IPS-18a (cell line): ENCODE results near the gene COL12A1.

Experiments used
- H3K27ac ChIP-seq: one replicate; pipeline ENCODE4 v1.5.1; 2013; ENCODE audit warnings: low read length
- H3K27me3 ChIP-seq: one replicate; pipeline ENCODE4 v1.6.1; 2013; ENCODE audit warnings: mild to moderate bottlenecking, low read length; ENCODE audit not compliant: control insufficient read depth, insufficient read depth
- H3K36me3 ChIP-seq: one replicate; pipeline ENCODE4 v1.6.1; 2013; ENCODE audit warnings: low read depth, low read length; ENCODE audit not compliant: control insufficient read depth
- H3K4me1 ChIP-seq: one replicate; pipeline ENCODE4 v1.6.1; 2013; ENCODE audit warnings: low read depth, low read length; ENCODE audit not compliant: control insufficient read depth
- H3K4me3 ChIP-seq: one replicate; pipeline ENCODE4 v1.5.1; 2013; ENCODE audit warnings: low read length
- H3K9ac ChIP-seq: one replicate; pipeline ENCODE4 v1.6.1; 2013; ENCODE audit warnings: mild to moderate bottlenecking, low read length, moderate library complexity
- H3K9me3 ChIP-seq: one replicate; pipeline ENCODE4 v1.6.1; 2013; ENCODE audit warnings: low read depth, low read length; ENCODE audit not compliant: control insufficient read depth

Gene COL12A1

GRCh38 chr6:75205776-75206575 lies at the start of gene COL12A1:
COL12A1 (minus strand) TSS chr6:75206053; CDS start chr6:75202792, 3,261 bp downstream.
- H3K4me3 ChIP-seq: peak within 1 kb of the TSS; percentile 84

GRCh38 chr6:75250552-75250951 lies 44.7 kb upstream of the COL12A1 start:
- Histone ChIP-seq H3K4me1 (peaks cover 15% of the 10 kb centered on the region), H3K9ac (no peak overlapping the region), H3K9me3 (no peaks in the 10 kb centered on the region), H3K27ac (no peak overlapping the region), H3K4me3 (no peak overlapping the region), H3K36me3 (peaks cover 2% of the 10 kb centered on the region), H3K27me3 (no peaks in the 10 kb centered on the region)

More at GRCh38 chr6:75205776-75206575, at the start of gene COL12A1:
- no peaks in the 10 kb centered on the region for H3K9me3 ChIP-seq
- H3K9ac ChIP-seq: peak within 1 kb of the TSS; percentile 44
- no peaks in the 10 kb centered on the region for H3K36me3 ChIP-seq
- peaks cover 21% of the 10 kb centered on the region for H3K4me1 ChIP-seq
- peaks cover 94% of the 10 kb centered on the region for H3K27me3 ChIP-seq
- H3K27ac ChIP-seq: no peak within 1 kb of the TSS

GRCh38 chr6:75249837-75250236 lies 44.0 kb upstream of the COL12A1 start:
- Histone ChIP-seq H3K9ac (no peak overlapping the region), H3K9me3 (no peaks in the 10 kb centered on the region), H3K4me3 (no peak overlapping the region), H3K36me3 (no peaks in the 10 kb centered on the region), H3K27me3 (no peaks in the 10 kb centered on the region), H3K4me1 (peaks cover 15% of the 10 kb centered on the region), H3K27ac (no peak overlapping the region)

- no peak overlapping the region for H3K27ac ChIP-seq
- H3K9me3 ChIP-seq: no peaks in the 10 kb centered on the region
- H3K4me1 ChIP-seq: peaks cover 18% of the 10 kb centered on the region
Measured at GRCh38 chr6:75246386-75246785, 40.5 kb upstream of the COL12A1 start.

GRCh38 chr6:75244063-75244584 lies 38.3 kb upstream of the COL12A1 start:
- peak overlapping the region; percentile 66 for H3K27ac ChIP-seq
- H3K4me1 ChIP-seq: peaks cover 4% of the 10 kb centered on the region
- peak overlapping the region; percentile 71 for H3K4me3 ChIP-seq

More at GRCh38 chr6:75246386-75246785, 40.5 kb upstream of the COL12A1 start:
- Histone ChIP-seq H3K9ac (no peak overlapping the region), H3K36me3 (no peaks in the 10 kb centered on the region), H3K27me3 (no peaks in the 10 kb centered on the region), H3K4me3 (no peak overlapping the region)

GRCh38 chr6:75243333-75244062 lies 37.6 kb upstream of the COL12A1 start, which contains the start of gene COX7A2:
COX7A2 (minus strand) TSS chr6:75243801; CDS start chr6:75243734, 67 bp downstream.
- H3K27me3 ChIP-seq: no peaks in the 10 kb centered on the region
- no peaks in the 10 kb centered on the region for H3K9me3 ChIP-seq
- H3K4me3 ChIP-seq: peak within 1 kb of the TSS; percentile 71
- peak within 1 kb of the TSS; percentile 75 for H3K9ac ChIP-seq
- H3K27ac ChIP-seq: peak within 1 kb of the TSS; percentile 66
- H3K36me3 ChIP-seq: peaks cover 15% of the 10 kb centered on the region
- peaks cover 3% of the 10 kb centered on the region for H3K4me1 ChIP-seq

More at GRCh38 chr6:75244063-75244584, 38.3 kb upstream of the COL12A1 start:
- Histone ChIP-seq H3K9me3 (no peaks in the 10 kb centered on the region), H3K9ac (peak overlapping the region; percentile 75), H3K27me3 (no peaks in the 10 kb centered on the region), H3K36me3 (peaks cover 11% of the 10 kb centered on the region)

- Histone ChIP-seq H3K27ac (no peak overlapping the region), H3K36me3 (peaks cover 29% of the 10 kb centered on the region), H3K4me3 (no peak overlapping the region), H3K4me1 (peaks cover 15% of the 10 kb centered on the region), H3K27me3 (no peaks in the 10 kb centered on the region), H3K9me3 (no peaks in the 10 kb centered on the region), H3K9ac (no peak overlapping the region)
Measured at GRCh38 chr6:75236630-75237029, 30.8 kb upstream of the COL12A1 start.

- no peaks in the 10 kb centered on the region for H3K27me3 ChIP-seq
- no peak overlapping the region for H3K27ac ChIP-seq
- no peak overlapping the region for H3K4me3 ChIP-seq
- H3K36me3 ChIP-seq: peaks cover 29% of the 10 kb centered on the region
- H3K4me1 ChIP-seq: peaks cover 15% of the 10 kb centered on the region
- no peak overlapping the region for H3K9ac ChIP-seq
- no peaks in the 10 kb centered on the region for H3K9me3 ChIP-seq
Measured at GRCh38 chr6:75235271-75235670, 29.4 kb upstream of the COL12A1 start.

GRCh38 chr6:75234126-75234865 lies 28.4 kb upstream of the COL12A1 start:
- H3K4me3 ChIP-seq: no peak overlapping the region
- no peaks in the 10 kb centered on the region for H3K27me3 ChIP-seq
- H3K9ac ChIP-seq: no peak overlapping the region
- H3K27ac ChIP-seq: no peak overlapping the region
- no peaks in the 10 kb centered on the region for H3K9me3 ChIP-seq
- H3K36me3 ChIP-seq: peaks cover 20% of the 10 kb centered on the region
- peaks cover 15% of the 10 kb centered on the region for H3K4me1 ChIP-seq

- Histone ChIP-seq H3K36me3 (peaks cover 14% of the 10 kb centered on the region), H3K9me3 (no peaks in the 10 kb centered on the region), H3K27me3 (no peaks in the 10 kb centered on the region), H3K9ac (no peak overlapping the region), H3K4me3 (no peak overlapping the region), H3K4me1 (peaks cover 15% of the 10 kb centered on the region), H3K27ac (no peak overlapping the region)
Measured at GRCh38 chr6:75233092-75233615, 27.3 kb upstream of the COL12A1 start.
